ENCODE measurements around the gene DIP2B.
"Not testable (repeated sequence)": the region's sequence is repeated elsewhere in the genome, so short reads cannot be mapped to it uniquely, and the experiment has no call there.

The DIP2B gene

GRCh38 chr12:50642761-50643160 is 138.0 kb downstream of the DIP2B start:
- DNase-seq: no peak

- no peak for DNase-seq
These were observed 142.2 kb downstream of the DIP2B start for GRCh38 chr12:50647031-50647430.

GRCh38 chr12:50647479-50647878 is 142.7 kb downstream of the DIP2B start:
- no peak for DNase-seq

GRCh38 chr12:50650285-50650684 is 145.5 kb downstream of the DIP2B start:
- no peak for DNase-seq

- DNase-seq: no peak
These were observed 150.7 kb downstream of the DIP2B start for GRCh38 chr12:50655374-50655921.

- no peak for DNase-seq
These were observed 154.5 kb downstream of the DIP2B start for GRCh38 chr12:50659260-50659659.

GRCh38 chr12:50659690-50660424 is 155.1 kb downstream of the DIP2B start:
- DNase-seq: no peak

- no peak for DNase-seq
These were observed 155.6 kb downstream of the DIP2B start for GRCh38 chr12:50660425-50660822.

- DNase-seq: no peak
These were observed 156.7 kb downstream of the DIP2B start for GRCh38 chr12:50661300-50662115.

- no peak for DNase-seq
These were observed 157.3 kb downstream of the DIP2B start for GRCh38 chr12:50662116-50662510.

GRCh38 chr12:50665170-50665569 is 160.4 kb downstream of the DIP2B start:
- no peak for DNase-seq

- DNase-seq: no peak
These were observed 160.8 kb downstream of the DIP2B start for GRCh38 chr12:50665609-50666008.

- no peak for DNase-seq
These were observed 161.2 kb downstream of the DIP2B start for GRCh38 chr12:50666023-50666422.

GRCh38 chr12:50672158-50672557 is 167.4 kb downstream of the DIP2B start:
- no peak for DNase-seq

- DNase-seq: no peak
These were observed 172.0 kb downstream of the DIP2B start for GRCh38 chr12:50676756-50677155.

GRCh38 chr12:50677858-50678257 is 173.1 kb downstream of the DIP2B start:
- DNase-seq: no peak

GRCh38 chr12:50678650-50679365 is 174.0 kb downstream of the DIP2B start:
- DNase-seq: no peak

- no peak for DNase-seq
These were observed 174.8 kb downstream of the DIP2B start for GRCh38 chr12:50679612-50680011.

GRCh38 chr12:50681064-50681463 is 176.3 kb downstream of the DIP2B start:
- DNase-seq: not testable (repeated sequence)

- DNase-seq: no peak
These were observed 180.9 kb downstream of the DIP2B start for GRCh38 chr12:50685641-50686040.

GRCh38 chr12:50686406-50686805 is 181.6 kb downstream of the DIP2B start:
- DNase-seq: no peak

GRCh38 chr12:50686976-50687375 is 182.2 kb downstream of the DIP2B start:
- DNase-seq: no peak

GRCh38 chr12:50689437-50689836 is 184.7 kb downstream of the DIP2B start:
- no peak for DNase-seq

All from CD4-positive, alpha-beta T cell treated with Interleukin-17A for 4 hours (primary cell).